ENCODE measurements around the gene CSNK1G1. TPM values are rescaled to one million over a fixed set of nuclear protein-coding genes. Genes with fewer than 3 reads are reported as not detected.

The CSNK1G1 gene
- total and polyA plus RNA-seq, 3 donors from 2014 or later, result 32.7 to 77.5 (median 59.6) TPM

DNA sequence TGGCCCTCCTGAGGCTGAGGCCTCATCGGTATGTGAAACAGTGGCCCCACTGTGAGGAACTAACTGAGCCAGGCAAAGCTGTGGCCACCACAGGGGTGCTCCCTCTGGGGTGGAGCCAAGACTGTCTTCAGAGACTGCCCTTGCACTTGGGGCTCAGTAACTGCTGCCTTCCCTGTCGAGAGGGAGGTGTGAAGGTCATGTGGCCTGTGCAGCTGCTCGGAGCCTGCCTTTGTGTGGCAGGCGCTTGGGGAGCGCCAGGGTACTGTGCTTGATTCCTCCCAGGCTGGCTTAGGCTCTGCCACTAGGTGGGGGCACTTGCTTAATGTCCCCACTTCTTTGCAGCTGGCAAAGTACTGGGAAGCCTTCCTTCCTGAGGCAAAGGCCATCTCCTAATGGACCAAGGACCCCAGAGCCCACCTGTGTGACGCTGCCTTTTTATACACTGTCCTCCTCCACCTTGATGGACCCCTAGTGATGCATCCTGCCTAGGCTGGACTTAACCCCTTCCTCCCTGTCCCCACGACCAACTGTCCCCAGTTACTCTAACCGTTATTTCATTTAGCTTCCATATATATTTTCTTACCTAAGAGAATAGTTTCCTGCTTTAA lies 218.6 kb downstream of the CSNK1G1 start:
- DNase-seq, result no peak
- WGBS, 2 donors, result 71 to 83% methylated on average over 7 of the region's 8 CpGs
- intact Hi-C loops (cut with DNase I; ENCODE audit: low total_unique reads), result no loop called here
- Histone ChIP-seq H3K4me3 (no peak overlapping the region), H3K27me3 (no peaks in the 10 kb centered on the region), H3K4me1 (peaks cover 8% of the 10 kb centered on the region), H3K27ac (no peak overlapping the region), H3K36me3 (ENCODE audit: low read depth, missing control alignments) (no peaks in the 10 kb centered on the region), H3K9me3 (no peaks in the 10 kb centered on the region)
- TF ChIP-seq POLR2A (IDR thresholded peaks at IDR 0.05), result no peak
- TF ChIP-seq, protein P1, sequence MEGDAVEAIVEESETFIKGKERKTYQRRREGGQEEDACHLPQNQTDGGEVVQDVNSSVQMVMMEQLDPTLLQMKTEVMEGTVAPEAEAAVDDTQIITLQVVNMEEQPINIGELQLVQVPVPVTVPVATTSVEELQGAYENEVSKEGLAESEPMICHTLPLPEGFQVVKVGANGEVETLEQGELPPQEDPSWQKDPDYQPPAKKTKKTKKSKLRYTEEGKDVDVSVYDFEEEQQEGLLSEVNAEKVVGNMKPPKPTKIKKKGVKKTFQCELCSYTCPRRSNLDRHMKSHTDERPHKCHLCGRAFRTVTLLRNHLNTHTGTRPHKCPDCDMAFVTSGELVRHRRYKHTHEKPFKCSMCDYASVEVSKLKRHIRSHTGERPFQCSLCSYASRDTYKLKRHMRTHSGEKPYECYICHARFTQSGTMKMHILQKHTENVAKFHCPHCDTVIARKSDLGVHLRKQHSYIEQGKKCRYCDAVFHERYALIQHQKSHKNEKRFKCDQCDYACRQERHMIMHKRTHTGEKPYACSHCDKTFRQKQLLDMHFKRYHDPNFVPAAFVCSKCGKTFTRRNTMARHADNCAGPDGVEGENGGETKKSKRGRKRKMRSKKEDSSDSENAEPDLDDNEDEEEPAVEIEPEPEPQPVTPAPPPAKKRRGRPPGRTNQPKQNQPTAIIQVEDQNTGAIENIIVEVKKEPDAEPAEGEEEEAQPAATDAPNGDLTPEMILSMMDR (IDR thresholded peaks at IDR 0.05), result no peak

DNA sequence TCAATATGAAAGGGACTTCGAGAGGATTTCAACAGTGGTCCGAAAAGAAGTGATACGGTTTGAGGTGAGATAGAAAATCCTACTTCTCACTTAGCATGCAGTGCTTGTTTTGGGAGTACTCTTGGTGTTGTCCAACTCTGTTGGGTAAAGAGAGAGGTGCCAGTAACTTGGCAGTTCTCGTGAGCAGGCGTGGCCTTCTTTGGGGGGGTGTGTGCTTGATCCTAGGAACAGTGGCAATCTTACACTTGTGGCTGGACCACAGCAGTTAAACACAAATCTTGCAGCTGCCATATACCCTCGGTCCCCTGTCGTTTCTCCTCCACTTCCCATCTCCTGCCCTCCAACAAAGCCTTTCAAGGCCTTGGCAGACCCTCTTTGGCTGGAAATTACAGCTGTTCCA lies 219.6 kb downstream of the CSNK1G1 start:
- H3K36me3 ChIP-seq (ENCODE audit: low read depth, missing control alignments), result no peaks in the 10 kb centered on the region
- H3K27me3 ChIP-seq, result no peaks in the 10 kb centered on the region
- H3K9me3 ChIP-seq, result no peaks in the 10 kb centered on the region
- no peak overlapping the region for H3K4me3 ChIP-seq
- WGBS, 2 donors, result 89 to 93% methylated on average over 7 of the region's 7 CpGs
- TF ChIP-seq, protein P1 (IDR thresholded peaks at IDR 0.05), result no peak
- no peak for TF ChIP-seq POLR2A (IDR thresholded peaks at IDR 0.05)
- peaks cover 8% of the 10 kb centered on the region for H3K4me1 ChIP-seq
- no peak overlapping the region for H3K27ac ChIP-seq
- no peak for DNase-seq
- intact Hi-C loops (cut with DNase I; ENCODE audit: low total_unique reads), result no loop called here

DNA sequence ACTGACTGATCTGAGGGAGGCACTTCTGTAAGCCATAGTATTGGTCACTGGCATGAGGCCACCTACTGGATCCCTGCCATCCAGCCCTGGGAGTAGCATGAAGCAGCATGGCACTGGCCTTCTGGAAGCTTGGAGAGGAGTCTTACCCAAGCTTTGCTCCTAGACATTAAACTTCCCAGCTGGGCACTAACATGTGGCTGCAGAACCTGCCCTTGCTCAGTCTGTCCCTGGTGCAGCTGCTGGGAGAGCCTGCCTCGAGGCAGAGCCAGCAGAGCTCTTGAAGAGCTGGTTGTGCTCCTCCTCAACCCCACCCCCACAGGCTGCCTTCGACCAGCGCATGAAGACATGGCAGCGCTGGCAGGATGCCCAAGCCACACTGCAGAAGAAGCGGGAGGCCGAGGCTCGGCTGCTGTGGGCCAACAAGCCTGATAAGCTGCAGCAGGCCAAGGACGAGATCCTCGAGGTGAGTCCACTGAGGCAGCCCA lies 221.6 kb downstream of the CSNK1G1 start:
- Histone ChIP-seq H3K4me1 (peaks cover 8% of the 10 kb centered on the region), H3K4me3 (no peak overlapping the region), H3K9me3 (no peaks in the 10 kb centered on the region), H3K27me3 (no peaks in the 10 kb centered on the region), H3K27ac (no peak overlapping the region), H3K36me3 (ENCODE audit: low read depth, missing control alignments) (no peaks in the 10 kb centered on the region)
- WGBS, 2 donors, result 60 to 72% methylated on average over 6 to 9 of the region's 9 CpGs
- peak; percentile 89 for DNase-seq
- no peak for TF ChIP-seq POLR2A (IDR thresholded peaks at IDR 0.05)
- TF ChIP-seq, protein P1 (IDR thresholded peaks at IDR 0.05), result no peak
- intact Hi-C loops (cut with DNase I; ENCODE audit: low total_unique reads), result no loop called here

DNA sequence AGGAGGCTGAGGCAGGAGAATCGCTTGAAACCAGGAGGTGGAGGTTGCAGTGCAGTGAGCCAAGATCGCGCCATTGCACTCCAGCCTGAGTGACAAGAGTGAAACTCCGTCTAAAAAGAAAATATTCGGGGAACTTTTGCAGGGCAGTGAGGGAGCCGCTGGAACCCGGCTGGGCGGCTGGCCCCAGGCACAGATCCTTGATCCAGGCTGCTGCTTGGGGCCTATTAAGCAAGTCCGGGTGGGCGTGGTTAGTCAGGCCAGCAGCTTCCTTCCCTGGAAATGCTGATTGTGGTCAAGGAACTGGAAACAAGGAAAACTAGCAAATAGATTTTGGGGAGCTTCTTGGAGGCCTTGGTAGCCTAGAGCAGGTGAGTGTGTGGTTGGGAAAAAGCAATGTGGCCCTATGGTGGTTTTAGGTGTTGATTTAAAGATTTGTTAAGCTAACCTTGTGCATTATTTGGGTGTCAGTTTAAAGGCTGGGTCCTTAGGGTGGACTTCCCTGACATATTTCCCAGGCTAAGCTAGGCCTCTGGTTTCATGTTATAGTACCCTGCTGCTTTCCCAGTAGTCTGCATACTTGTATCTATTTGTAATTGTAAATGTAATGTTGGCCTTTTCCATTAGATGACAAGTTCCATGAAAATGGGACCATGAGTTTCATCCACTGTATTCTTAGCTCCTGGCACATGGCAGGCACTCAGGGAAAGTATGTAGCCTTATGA lies 222.2 kb downstream of the CSNK1G1 start:
- WGBS, 2 donors, result 94 to 100% methylated on average over 5 to 10 of the region's 10 CpGs
- no peak for DNase-seq
- TF ChIP-seq POLR2A (IDR thresholded peaks at IDR 0.05), result no peak

DNA sequence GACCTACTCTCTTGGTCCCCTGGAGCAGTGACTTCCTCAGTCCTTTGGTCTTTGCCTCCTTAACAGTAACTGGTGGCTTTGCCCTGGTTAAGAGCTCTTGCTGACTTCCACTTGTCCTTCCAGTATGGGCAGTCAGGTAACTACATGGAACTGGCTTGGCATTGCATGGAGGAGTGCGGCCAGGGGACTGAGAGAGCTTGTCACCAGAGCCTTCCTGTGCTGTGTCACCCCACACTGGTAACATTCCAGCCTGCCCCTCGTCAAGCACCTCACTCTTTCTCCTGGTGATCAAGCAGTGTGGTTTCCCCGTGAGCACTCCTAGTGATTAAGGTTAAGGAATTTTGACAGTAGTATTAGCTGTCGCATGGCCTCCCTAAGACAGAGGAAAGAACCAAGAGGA lies 223.8 kb downstream of the CSNK1G1 start:
- H3K27ac ChIP-seq, result no peak overlapping the region
- intact Hi-C loops (cut with DNase I; ENCODE audit: low total_unique reads), result no loop called here

More for the DNA sequence above, 222.2 kb downstream of the CSNK1G1 start:
- no peak overlapping the region for H3K27ac ChIP-seq
- no peaks in the 10 kb centered on the region for H3K9me3 ChIP-seq
- H3K36me3 ChIP-seq (ENCODE audit: low read depth, missing control alignments), result no peaks in the 10 kb centered on the region
- intact Hi-C loops (cut with DNase I; ENCODE audit: low total_unique reads), result no loop called here
- peaks cover 8% of the 10 kb centered on the region for H3K4me1 ChIP-seq
- no peaks in the 10 kb centered on the region for H3K27me3 ChIP-seq
- no peak overlapping the region for H3K4me3 ChIP-seq

More for the DNA sequence above, 223.8 kb downstream of the CSNK1G1 start:
- 97 to 98% methylated on average over 4 of the region's 4 CpGs for WGBS, 2 donors
- DNase-seq, result no peak
- H3K36me3 ChIP-seq (ENCODE audit: low read depth, missing control alignments), result no peaks in the 10 kb centered on the region
- H3K4me1 ChIP-seq, result peaks cover 8% of the 10 kb centered on the region
- H3K9me3 ChIP-seq, result no peaks in the 10 kb centered on the region
- TF ChIP-seq POLR2A (IDR thresholded peaks at IDR 0.05), result no peak
- TF ChIP-seq, protein P1 (IDR thresholded peaks at IDR 0.05), result no peak
- no peak overlapping the region for H3K4me3 ChIP-seq
- no peaks in the 10 kb centered on the region for H3K27me3 ChIP-seq
